ENCODE data around the gene RAB11FIP3. TPM values are rescaled to one million over a fixed set of nuclear protein-coding genes. Genes with fewer than 3 reads are reported as not detected.

RAB11FIP3 gene, protein sequence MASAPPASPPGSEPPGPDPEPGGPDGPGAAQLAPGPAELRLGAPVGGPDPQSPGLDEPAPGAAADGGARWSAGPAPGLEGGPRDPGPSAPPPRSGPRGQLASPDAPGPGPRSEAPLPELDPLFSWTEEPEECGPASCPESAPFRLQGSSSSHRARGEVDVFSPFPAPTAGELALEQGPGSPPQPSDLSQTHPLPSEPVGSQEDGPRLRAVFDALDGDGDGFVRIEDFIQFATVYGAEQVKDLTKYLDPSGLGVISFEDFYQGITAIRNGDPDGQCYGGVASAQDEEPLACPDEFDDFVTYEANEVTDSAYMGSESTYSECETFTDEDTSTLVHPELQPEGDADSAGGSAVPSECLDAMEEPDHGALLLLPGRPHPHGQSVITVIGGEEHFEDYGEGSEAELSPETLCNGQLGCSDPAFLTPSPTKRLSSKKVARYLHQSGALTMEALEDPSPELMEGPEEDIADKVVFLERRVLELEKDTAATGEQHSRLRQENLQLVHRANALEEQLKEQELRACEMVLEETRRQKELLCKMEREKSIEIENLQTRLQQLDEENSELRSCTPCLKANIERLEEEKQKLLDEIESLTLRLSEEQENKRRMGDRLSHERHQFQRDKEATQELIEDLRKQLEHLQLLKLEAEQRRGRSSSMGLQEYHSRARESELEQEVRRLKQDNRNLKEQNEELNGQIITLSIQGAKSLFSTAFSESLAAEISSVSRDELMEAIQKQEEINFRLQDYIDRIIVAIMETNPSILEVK
- 24.7 to 28.6 TPM (median 27.8 TPM) in 5 replicates for total RNA-seq (2022; extraction: Qiagen RNA extraction)

DNA sequence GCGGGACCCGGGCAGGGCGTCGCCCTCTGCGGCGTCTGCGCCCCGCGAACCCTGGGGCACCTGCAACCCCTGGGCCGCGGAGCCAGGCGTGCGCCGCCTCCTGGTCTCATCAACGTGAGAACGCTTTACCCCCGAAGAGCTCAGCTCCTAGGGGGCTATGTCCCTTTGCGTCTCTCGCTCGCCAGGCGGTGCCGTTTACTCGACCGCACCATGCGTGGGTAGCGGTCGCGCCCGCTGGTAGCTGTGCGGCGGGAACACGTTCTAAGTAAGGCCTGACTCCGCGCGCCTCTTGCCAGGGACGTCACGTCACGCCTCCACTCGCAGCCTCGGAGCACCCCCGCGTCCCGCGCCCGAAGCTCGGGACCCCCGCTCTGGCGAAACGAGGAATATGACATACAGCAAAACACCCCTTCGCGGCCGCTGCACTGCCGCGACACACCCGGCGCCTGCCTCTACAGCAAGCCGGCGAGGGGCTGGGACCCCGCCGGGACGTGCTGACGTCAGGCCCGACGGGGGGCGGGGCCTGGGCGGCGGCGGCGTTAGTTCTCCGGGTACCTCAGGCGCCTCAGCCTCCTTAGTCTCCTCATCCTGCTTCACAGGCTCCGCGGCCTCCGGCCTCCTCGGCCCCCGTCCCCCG, at the start of gene RAB11FIP3:
Gene RAB11FIP3, plus strand, starts transcription at position 568 of the 637 bp plus-strand sequence. CDS start 358 bp downstream, outside the sequence.

DNA sequence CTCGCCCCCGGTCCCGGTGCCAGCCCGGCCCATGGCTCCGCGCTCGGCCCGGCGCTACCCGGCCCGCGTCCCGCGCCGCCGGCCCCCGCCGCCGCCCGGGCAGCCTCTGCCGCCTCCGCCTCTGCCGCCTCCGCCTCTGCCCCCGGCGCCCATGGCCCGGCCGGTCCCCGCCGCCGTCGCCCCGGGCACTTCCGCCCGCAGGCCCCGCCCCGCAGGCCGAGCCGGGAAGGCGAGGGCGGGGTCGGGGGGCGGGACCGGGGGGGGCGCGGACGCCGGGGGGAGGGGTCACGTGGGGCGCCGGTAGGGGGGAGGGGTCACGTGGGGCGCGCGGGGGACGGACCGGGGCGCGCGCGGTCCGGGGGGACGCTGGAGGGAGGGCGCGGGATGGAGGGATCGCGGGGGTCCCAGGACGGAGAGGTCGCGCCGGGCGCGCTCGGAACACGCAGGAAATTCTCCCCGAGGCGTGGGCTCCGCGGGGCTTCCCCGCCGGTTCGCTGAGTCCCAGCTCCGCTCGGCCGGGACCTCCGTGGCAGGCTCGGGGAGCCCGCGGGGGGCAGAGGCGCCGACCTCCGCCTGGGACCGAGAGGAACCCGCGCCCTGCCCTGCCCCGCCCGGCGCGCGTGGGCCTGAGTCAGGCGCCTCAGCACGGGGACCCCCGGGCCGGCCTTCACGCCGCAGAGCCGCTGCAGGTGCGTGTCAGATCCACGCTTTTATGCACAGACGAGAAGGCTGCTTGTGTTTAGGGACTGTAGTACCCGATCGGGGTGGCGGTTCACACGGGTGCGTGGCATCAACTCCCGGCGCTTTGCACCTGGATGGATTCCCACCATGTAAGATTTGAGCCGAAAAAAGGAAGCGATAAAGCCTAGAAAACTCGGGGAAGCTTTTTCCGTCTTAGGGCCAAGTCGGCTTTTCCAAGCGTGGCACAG, 43.4 kb upstream of the RAB11FIP3 start, which contains the start of gene PGAP6:
Gene PGAP6, minus strand, starts transcription at position 190 of the 929 bp plus-strand sequence. Its CDS starts 157 bp downstream, at position 33.

DNA sequence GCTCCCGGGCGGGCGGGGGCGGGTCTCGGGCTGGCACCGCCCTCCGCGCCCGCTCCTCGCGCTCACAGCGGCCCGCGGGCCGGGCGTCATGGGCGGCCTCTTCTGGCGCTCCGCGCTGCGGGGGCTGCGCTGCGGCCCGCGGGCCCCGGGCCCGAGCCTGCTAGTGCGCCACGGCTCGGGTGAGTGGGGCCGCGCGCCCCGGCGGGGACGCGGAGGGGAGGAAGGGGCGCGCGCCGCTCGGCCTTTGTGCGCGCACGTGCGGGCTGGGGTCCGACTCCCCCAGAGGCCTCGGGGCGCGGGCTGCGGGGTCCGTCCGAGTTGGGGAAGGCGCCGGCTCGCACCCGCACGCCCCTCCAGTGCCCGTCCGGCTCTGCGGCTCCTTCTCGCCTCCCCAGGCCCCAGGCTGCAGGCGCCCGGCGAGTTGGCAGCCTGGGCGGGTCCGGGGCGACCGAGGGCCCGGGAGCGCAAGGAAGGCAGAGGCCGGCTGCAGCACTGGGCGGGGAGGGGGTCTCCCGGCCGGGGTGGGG, 28.3 kb upstream of the RAB11FIP3 start, which contains the start of gene NME4:
Gene NME4, plus strand, starts transcription at position 65 of the 527 bp plus-strand sequence. Its CDS starts 24 bp downstream, at position 89.

DNA sequence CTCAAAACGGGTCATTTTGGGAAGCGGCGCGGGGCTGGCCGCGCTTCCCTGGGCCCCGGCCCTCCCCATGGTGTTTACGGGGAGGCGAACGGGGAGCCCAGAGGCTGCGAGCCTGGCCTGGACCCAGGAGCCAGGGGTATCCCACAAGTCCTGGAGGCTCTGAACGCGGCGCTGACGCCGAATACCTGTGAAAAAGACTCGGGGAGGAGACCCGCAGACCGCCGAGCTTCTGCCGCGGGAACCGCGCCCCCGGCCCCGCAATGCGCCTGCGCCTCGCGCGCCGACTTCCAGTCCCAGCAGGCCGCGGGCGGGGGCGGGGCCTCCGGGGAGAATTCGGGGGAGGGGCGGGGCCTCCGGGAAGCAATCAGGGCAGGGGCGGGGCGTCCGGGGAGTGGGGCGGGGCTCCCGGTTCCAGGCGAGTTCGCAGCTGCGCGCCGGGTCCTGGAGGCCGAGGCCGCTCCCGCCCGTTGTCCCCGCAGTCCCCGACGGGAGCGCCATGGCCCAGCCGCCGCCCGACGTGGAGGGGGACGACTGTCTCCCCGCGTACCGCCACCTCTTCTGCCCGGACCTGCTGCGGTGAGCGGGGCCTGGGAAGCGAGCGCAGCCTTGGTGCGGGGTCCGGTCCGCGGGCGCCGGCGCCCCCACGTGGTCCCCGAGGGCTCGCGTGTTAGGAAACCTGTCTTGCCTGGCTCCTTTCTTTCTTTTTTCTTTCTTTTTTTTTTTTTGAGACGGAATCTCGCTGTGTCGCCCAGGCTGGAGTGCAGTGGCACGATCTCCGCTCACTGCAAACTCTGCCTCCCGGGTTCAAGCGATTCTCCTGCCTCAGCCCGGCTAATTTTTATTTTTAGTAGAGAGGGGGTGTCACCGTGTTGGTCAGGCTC, 23.7 kb upstream of the RAB11FIP3 start, which contains the start of gene DECR2:
Gene DECR2, plus strand, starts transcription at position 418 of the 881 bp plus-strand sequence. Its CDS starts 79 bp downstream, at position 497.

DNA sequence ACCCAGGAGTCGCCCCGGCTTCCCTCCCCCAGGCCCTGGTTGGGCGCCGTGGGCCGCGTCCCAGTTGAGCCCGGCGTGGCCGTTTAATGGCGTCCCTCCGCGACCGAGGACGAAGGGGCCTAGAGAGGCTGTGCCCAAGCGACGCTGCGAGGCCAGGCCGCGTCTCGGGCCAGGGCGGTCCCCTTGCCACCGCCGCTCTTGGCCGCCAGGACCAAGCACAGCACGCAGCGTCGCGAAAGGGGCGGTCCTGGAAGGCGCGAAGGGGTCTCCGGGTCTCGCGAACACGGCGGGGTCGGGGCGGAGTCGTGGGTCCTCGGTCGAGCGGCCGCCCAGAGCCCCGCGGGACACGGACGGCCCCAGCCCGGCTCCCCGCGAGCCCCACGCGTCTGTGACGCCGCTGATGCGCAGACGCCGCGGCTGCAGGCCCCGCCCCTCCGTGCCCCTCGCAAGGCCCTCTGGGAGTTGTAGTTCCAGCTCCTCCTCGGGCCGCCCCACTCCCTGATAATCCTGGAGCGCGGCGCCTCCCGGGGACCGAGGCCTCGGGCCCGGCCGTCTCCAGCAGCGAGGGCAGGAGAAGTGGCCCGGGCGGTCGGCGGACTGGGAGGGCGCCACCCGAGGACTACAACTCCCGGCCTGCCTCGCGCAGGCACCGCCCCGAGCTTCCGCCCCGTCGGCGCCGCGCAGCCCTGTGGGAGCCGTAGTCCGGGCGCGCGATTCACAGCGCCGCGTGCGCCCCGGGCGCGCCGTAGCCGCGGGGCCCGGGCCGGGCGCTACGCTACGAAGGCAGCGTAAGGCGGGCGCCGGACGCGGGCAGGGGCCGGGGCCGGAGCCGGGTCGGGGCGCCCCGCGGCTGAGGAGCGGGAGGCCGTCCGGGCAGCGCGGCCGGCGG, 101.8 kb downstream of the RAB11FIP3 start, which contains the start of gene CAPN15:
Gene CAPN15, plus strand, starts transcription at position 698 of the 889 bp plus-strand sequence. CDS start 19,127 bp downstream, outside the sequence.

DNA sequence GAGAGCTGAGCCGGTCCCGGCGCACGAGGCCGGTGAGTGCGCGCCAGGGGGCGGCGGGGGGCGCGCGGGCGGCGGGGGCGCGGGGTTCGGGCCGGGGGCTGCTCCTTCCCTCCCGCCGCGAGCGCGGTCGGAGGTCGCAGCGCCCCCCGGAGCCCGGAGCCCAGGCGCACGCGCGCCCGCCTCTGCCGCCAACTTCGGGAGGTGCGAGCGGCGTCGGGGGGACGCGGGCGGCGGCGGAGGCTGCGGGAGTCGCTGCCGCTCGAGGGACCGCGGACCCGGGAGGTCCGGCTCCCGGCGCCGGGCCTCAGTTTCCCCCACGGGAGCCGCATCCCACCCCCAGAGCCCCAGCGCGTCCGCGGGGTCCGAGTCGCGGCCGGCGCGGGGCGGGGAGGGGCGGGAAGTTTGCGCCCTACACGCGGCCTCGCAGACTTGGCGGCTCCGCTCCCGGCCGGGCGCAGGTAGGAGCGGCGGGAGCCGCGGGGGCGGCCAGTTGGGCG, 134.8 kb downstream of the RAB11FIP3 start, which contains the start of gene PRR35:
Gene PRR35, plus strand, starts transcription at position 191 of the 497 bp plus-strand sequence. CDS start 2,901 bp downstream, outside the sequence.

DNA sequence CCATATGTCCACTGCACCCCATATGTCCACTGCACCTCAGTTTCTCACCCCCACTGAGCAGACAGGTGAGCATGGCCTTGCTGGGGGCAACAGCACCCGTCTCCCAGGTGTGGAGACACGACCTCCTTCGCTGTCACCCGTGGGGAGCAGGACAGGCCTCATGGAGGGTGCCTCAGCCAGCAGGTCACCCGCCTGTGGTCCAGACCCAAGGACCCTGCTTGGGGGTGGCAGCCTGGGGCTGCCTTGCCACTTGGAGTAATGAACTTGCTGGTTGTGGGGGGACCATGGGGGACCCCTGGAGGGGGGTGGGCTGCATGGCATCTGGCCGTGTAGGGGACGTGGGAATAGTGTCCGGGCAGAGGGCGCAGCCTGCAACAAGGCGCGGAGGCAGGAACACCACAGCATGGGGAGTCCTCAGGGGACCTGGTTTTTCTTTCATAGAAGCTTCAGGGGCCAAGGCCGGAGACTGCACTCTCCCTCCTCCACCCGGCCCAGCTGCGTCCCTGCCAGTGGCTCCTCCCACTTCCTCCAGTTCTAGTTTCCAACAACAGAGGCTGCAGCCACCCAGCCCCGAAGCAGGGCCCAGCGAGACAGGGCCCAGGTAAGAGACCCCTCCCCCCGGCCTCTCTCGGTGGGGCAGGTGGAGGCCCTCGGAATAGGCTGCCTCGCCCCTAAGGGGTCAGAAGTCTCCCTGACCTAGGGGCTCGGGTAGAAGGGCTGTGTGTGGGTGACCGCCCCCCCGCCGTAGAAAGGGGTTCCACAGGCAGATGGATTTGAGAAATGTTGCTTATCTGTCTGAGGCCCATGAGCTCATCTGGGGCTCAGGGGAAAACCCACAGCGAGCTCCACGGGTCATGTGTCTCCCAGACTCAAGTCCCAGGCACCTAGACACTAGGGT, 141.3 kb downstream of the RAB11FIP3 start, which contains the start of gene NHLRC4:
Gene NHLRC4, plus strand, starts transcription at position 531 of the 898 bp plus-strand sequence. CDS start 1,043 bp downstream, outside the sequence.

DNA sequence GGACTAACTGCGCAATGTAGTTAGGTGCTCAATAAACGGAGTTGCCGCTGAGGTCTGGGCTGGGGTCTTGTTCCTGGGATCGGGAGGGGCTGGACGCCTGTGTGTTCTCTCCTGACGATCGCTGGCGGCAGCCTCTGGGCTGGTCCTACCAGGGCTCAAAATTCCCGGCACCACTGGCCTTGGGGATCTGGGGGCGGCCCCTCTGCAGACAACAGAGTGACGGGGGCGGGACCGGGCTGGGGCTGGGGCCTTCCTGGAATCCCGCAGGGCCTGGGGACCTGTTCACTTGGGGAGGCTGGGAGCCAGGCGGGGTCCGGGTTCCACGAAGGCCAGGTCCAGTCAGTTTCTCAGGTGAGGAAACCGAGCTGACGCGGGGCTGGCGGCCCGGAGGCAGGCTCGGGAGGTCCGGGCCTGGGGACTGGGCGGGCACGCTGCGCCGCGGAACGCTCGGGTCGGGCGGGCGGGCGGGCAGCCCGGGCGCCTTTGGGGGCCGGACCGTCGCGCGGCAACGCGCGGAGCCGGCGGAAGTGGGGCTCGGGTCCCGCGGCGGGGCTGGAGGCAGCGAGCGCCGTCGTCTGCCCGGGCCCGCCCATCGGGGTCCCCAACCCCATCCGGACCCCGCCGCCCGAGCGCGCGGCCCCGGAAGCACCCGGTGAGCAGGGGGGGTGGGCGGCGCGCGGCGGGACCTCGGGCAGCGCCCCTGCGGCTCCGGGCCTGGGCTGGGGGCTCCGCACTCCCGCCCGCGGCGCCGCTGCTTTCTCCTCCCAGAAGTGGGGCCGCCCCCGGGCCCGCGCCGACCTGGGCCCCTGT, 144.2 kb downstream of the RAB11FIP3 start, which contains the start of gene PIGQ:
Gene PIGQ, plus strand, starts transcription at position 524 of the 810 bp plus-strand sequence. CDS start 4,107 bp downstream, outside the sequence.

Other genes starting within 250 kb of the RAB11FIP3 start
- gene HBA1, start 249.0 kb upstream of the RAB11FIP3 start, total RNA-seq (2022; extraction: Qiagen RNA extraction), result 1.2 to 2.3 TPM (median 1.8 TPM) in 5 replicates
- 3.7 to 8.3 TPM (median 6.4 TPM) in 5 replicates for gene HBQ1, start 245.2 kb upstream of the RAB11FIP3 start, total RNA-seq (2022; extraction: Qiagen RNA extraction)
- 39.7 to 48.5 TPM (median 45.4 TPM) in 5 replicates for gene LUC7L, start 196.2 kb upstream of the RAB11FIP3 start, total RNA-seq (2022; extraction: Qiagen RNA extraction)
- 45.1 to 53.9 TPM (median 47.5 TPM) in 5 replicates for gene FAM234A, start 190.8 kb upstream of the RAB11FIP3 start, total RNA-seq (2022; extraction: Qiagen RNA extraction)
- 3.5 to 5.0 TPM (median 4.4 TPM) in 5 replicates for gene RGS11, start 149.7 kb upstream of the RAB11FIP3 start, total RNA-seq (2022; extraction: Qiagen RNA extraction)
- 2.1 to 3.7 TPM (median 3.2 TPM) in 5 replicates for gene ARHGDIG, start 145.1 kb upstream of the RAB11FIP3 start, total RNA-seq (2022; extraction: Qiagen RNA extraction)
- 0.48 to 0.86 TPM (median 0.68 TPM) in 5 replicates for gene PDIA2, start 142.5 kb upstream of the RAB11FIP3 start, total RNA-seq (2022; extraction: Qiagen RNA extraction)
- gene AXIN1, start 72.9 kb upstream of the RAB11FIP3 start, total RNA-seq (2022; extraction: Qiagen RNA extraction), result 27.8 to 33.2 TPM (median 30.5 TPM) in 5 replicates
- gene MRPL28, start 55.1 kb upstream of the RAB11FIP3 start, total RNA-seq (2022; extraction: Qiagen RNA extraction), result 119 to 133 TPM (median 126 TPM) in 5 replicates
- 29.5 to 37.7 TPM (median 32.3 TPM) in 5 replicates for gene PGAP6, start 43.7 kb upstream of the RAB11FIP3 start, total RNA-seq (2022; extraction: Qiagen RNA extraction)
- gene NME4, start 28.4 kb upstream of the RAB11FIP3 start, total RNA-seq (2022; extraction: Qiagen RNA extraction), result 259 to 426 TPM (median 418 TPM) in 5 replicates
- 22.5 to 29.1 TPM (median 26.7 TPM) in 5 replicates for gene DECR2, start 23.8 kb upstream of the RAB11FIP3 start, total RNA-seq (2022; extraction: Qiagen RNA extraction)
- 50.9 to 69.7 TPM (median 68.7 TPM) in 5 replicates for gene CAPN15, start 102.1 kb downstream of the RAB11FIP3 start, total RNA-seq (2022; extraction: Qiagen RNA extraction)
- 0.14 to 0.22 TPM (median 0.16 TPM) in 5 replicates for gene PRR35, start 134.7 kb downstream of the RAB11FIP3 start, total RNA-seq (2022; extraction: Qiagen RNA extraction)
- gene NHLRC4, start 141.4 kb downstream of the RAB11FIP3 start, total RNA-seq (2022; extraction: Qiagen RNA extraction), result 0.17 to 0.32 TPM (median 0.23 TPM) in 5 replicates
- gene PIGQ, start 144.3 kb downstream of the RAB11FIP3 start, total RNA-seq (2022; extraction: Qiagen RNA extraction), result 30.4 to 41.6 TPM (median 38.8 TPM) in 5 replicates
- gene RAB40C, start 164.4 kb downstream of the RAB11FIP3 start, total RNA-seq (2022; extraction: Qiagen RNA extraction), result 14.8 to 19.3 TPM (median 17.6 TPM) in 5 replicates
- gene WFIKKN1, start 205.3 kb downstream of the RAB11FIP3 start, total RNA-seq (2022; extraction: Qiagen RNA extraction), result 0.10 to 0.23 TPM (median 0.18 TPM) in 5 replicates
- 63.7 to 140 TPM (median 135 TPM) in 5 replicates for gene METTL26, start 210.7 kb downstream of the RAB11FIP3 start, total RNA-seq (2022; extraction: Qiagen RNA extraction)
- gene MCRIP2, start 216.2 kb downstream of the RAB11FIP3 start, total RNA-seq (2022; extraction: Qiagen RNA extraction), result 18.5 to 43.3 TPM (median 40.9 TPM) in 5 replicates
- 18.5 to 27.3 TPM (median 24.3 TPM) in 5 replicates for gene WDR90, start 223.7 kb downstream of the RAB11FIP3 start, total RNA-seq (2022; extraction: Qiagen RNA extraction)
- gene RHOT2, start 242.5 kb downstream of the RAB11FIP3 start, total RNA-seq (2022; extraction: Qiagen RNA extraction), result 70.8 to 97.1 TPM (median 87.4 TPM) in 5 replicates

All from A549 treated with Hydrocortisone at 1 μM for 4 hours (cell line).